Measurements from ENCODE around the gene GMPR2. TPM values are rescaled to one million over a fixed set of nuclear protein-coding genes. Genes with fewer than 3 reads are reported as not detected.
"Not testable (repeated sequence)": the region's sequence is repeated elsewhere in the genome, so short reads cannot be mapped to it uniquely, and the experiment has no call there.

The GMPR2 gene
- total RNA-seq, 1 donor from 2014 or later, result 73.2 TPM

DNA sequence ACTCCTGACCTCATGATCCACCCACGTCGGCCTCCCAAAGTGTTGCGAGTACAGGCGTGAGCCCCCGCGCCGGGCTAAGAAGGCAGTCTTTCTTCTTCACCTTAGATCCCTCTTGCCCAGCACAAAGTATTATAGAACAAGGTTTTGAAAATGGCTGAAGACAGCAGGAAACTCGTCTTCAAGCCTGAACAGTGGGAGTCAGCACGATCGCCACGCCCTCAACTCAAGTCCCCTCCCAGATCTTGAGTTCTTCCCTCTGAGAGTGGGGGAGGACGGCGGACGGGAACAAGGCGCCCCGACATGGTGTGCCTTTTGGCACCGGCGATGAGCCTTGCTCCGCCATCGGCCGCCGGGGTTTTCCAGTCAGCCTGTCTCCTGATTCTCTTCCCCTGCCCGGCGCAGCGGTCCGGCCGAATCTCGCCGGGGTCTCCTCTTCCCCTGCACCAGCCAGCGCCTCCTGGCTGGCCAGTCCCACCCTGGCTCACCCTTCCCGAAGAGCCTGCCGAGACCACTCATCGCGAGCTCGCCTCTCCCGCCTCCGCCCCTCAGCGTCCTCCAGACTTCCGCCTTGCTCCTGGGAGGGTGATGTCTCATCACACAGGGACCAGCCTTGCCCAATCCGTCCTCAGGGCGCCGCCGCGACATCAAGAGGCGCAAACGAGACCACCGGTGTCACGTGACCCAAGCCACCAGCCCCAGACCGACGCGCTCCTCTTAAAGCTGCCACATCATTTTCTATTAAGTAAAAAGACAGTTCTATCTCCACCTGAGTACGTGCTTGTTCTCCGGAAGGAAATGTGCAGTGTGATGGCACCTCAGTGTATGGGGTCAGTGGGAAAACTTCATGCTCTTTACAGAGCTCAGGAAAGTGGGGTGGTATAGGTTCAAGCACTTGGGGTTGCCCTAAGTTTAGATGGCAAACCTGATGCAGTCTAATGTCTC is 19.5 kb upstream of the GMPR2 start, which contains the start of gene CHMP4A:
Gene CHMP4A, minus strand, starts transcription at position 565 of the 942 bp plus-strand sequence. Its CDS starts 49 bp downstream, at position 516.
- H3K4me3 ChIP-seq, result peak within 1 kb of the TSS; percentile 67
- no peaks in the 10 kb centered on the region for H3K9me3 ChIP-seq
- intact Hi-C loops (cut with DNase I), result no loop called here
- H3K4me1 ChIP-seq, result peaks cover 10% of the 10 kb centered on the region
- H3K27me3 ChIP-seq, result no peaks in the 10 kb centered on the region
- H3K27ac ChIP-seq, result peak within 1 kb of the TSS; percentile 96
- peaks cover 37% of the 10 kb centered on the region for H3K36me3 ChIP-seq
- TF ChIP-seq, protein P1, sequence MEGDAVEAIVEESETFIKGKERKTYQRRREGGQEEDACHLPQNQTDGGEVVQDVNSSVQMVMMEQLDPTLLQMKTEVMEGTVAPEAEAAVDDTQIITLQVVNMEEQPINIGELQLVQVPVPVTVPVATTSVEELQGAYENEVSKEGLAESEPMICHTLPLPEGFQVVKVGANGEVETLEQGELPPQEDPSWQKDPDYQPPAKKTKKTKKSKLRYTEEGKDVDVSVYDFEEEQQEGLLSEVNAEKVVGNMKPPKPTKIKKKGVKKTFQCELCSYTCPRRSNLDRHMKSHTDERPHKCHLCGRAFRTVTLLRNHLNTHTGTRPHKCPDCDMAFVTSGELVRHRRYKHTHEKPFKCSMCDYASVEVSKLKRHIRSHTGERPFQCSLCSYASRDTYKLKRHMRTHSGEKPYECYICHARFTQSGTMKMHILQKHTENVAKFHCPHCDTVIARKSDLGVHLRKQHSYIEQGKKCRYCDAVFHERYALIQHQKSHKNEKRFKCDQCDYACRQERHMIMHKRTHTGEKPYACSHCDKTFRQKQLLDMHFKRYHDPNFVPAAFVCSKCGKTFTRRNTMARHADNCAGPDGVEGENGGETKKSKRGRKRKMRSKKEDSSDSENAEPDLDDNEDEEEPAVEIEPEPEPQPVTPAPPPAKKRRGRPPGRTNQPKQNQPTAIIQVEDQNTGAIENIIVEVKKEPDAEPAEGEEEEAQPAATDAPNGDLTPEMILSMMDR (IDR thresholded peaks at IDR 0.05), result peak; percentile 8
- ATAC-seq (peak; percentile 93), DNase-seq (peak; percentile 99)

DNA sequence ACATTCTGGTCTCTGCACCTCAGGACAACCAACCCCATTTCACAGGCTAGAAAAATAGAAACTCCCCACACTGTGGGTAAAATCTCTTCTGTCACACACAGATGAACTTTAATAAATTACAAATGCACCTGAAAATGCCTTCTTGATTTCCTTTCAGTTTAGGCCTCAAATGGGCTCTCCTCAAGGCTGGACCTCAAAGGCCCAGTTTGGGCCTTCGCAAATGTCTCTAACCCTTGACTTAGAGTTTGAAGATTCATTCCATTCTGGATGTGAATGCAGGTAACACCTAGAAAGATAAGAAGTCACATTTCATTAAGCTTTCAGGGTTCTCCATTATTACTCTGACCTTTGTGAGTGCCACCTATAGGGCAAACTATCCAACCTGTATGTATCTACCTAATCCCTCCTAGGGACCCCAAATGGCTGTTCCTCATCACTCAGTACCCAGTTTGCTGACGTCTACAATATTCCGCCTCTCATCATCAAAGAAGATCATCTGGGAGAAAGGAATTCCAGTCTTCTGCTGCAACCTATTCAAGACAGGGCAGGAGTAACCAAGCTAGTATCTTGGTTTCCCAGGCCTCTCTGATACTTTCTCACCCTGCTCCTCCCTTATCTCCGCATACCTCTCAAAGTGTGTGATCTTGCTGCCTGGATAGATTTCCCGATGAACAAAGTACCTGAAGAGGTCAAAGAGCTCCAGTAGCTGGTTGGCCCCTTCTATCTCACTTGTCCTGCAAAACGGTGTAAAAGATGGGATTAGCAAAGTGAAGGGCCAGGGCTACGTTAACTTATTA is 18.7 kb upstream of the GMPR2 start:
- TF ChIP-seq, protein P1 (IDR thresholded peaks at IDR 0.05), result no peak
- DNase-seq, result no peak
- peaks cover 31% of the 10 kb centered on the region for H3K36me3 ChIP-seq
- H3K27ac ChIP-seq, result peak overlapping the region; percentile 96
- intact Hi-C loops (cut with DNase I), result no loop called here
- no peaks in the 10 kb centered on the region for H3K9me3 ChIP-seq
- no peak for ATAC-seq
- no peaks in the 10 kb centered on the region for H3K27me3 ChIP-seq
- peak overlapping the region; percentile 67 for H3K4me3 ChIP-seq
- H3K4me1 ChIP-seq, result peaks cover 10% of the 10 kb centered on the region

DNA sequence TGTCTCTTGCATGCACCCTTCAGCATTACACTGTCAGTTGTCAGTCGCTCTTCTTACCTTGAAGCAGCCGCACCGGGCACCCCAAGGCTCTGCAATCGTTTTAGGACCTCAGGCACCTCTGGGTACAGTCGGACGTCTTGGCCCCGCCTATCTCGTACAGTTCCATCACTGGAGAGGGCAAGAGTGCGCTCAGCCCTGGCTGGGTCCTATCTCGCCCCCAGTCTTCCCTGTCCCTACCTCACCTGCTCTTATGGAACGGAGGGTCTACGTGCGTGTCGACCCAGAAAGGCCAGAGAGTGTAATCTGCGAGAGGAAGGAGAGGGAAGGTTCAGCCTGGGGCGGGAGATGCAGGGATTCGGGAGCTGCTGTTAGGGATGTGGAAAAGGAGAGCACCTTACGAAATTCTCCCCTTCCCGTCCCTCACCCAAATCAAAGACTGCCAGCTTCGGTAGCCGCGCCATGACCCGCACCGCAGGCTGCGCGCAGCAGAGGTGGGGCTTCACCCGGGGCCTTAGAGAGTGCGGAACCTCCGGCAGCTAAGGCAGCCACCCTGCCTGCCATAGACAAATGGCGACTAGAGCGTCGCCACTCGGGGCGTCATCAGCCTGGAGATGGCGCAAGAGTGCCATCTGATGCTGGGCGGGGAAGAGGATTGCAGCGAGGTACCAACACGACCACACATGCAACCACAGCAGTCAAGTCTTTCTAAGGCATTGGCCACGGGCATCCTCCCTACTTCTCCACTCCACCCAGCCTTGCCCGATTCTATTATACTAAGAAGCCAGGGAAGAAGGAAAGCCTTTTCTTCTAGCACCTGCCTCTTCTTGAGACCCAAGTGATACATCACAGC is 17.0 kb upstream of the GMPR2 start, which contains the start of gene MDP1:
Gene MDP1, minus strand, starts transcription at position 572 of the 850 bp plus-strand sequence. Its CDS starts 111 bp downstream, at position 461.
- DNase-seq (peak; percentile 92), ATAC-seq (peak; percentile 85)
- H3K9me3 ChIP-seq, result no peaks in the 10 kb centered on the region
- peaks cover 10% of the 10 kb centered on the region for H3K4me1 ChIP-seq
- TF ChIP-seq, protein P1 (IDR thresholded peaks at IDR 0.05), result peak; percentile 59
- intact Hi-C loops (cut with DNase I), result no loop called here
- H3K36me3 ChIP-seq, result peaks cover 15% of the 10 kb centered on the region
- no peaks in the 10 kb centered on the region for H3K27me3 ChIP-seq
- peak within 1 kb of the TSS; percentile 73 for H3K4me3 ChIP-seq
- peak within 1 kb of the TSS; percentile 86 for H3K27ac ChIP-seq

DNA sequence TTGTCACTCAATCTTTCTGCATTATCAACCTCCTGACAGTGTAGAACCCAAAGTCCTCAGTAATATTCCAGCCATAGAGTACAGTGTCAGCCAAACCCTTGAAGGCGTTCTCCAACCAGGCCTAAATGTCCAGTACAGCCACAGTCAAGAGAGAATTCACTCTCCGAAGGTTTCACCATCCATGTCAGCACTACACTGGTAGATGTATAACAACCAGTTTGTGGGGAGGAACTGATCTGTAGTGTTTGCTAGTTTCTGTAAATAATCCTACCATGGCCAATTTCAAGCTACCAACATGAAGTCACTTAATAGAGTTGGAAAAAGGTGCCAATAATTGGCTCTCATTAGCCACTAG is 16.4 kb upstream of the GMPR2 start:
- no peak for ATAC-seq
- intact Hi-C loops (cut with DNase I), result no loop called here
- H3K27ac ChIP-seq, result no peak overlapping the region
- H3K4me3 ChIP-seq, result peak overlapping the region; percentile 73
- H3K4me1 ChIP-seq, result peaks cover 10% of the 10 kb centered on the region
- DNase-seq, result no peak
- TF ChIP-seq, protein P1 (IDR thresholded peaks at IDR 0.05), result no peak
- no peaks in the 10 kb centered on the region for H3K9me3 ChIP-seq
- peaks cover 11% of the 10 kb centered on the region for H3K36me3 ChIP-seq
- H3K27me3 ChIP-seq, result no peaks in the 10 kb centered on the region

DNA sequence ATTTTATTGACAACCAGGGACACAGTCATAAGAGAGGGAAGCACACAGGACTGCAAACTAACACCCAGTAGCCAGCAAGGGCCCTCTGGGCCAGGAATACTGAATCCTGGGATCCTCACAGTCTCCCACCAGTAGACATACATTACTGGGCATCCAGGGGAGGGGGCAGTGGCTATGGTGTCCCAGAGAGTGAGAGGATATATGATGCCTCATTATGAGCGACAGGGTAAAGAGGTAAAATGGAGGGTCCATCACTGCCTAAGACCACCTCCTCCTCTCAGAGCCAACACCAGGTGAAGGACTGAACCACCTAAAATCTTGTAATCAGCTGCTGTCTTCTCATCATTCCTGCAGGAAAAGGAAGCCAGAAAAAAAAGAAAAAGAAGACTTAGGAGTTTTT is 15.9 kb upstream of the GMPR2 start:
- ATAC-seq; H3K4me3 ChIP-seq; H3K27ac ChIP-seq; H3K4me1 ChIP-seq; intact Hi-C loops (cut with DNase I); H3K27me3 ChIP-seq; DNase-seq; H3K9me3 ChIP-seq: not testable (repeated sequence)
- peaks cover 11% of the 10 kb centered on the region for H3K36me3 ChIP-seq

Data from upper lobe of right lung (tissue), 1 donor.